Neural cell (in vitro differentiated cells): ENCODE data around the gene EDIL3. TPM values are rescaled to one million over a fixed set of nuclear protein-coding genes. Genes with fewer than 3 reads are reported as not detected.
"Not testable (repeated sequence)": the region's sequence is repeated elsewhere in the genome, so short reads cannot be mapped to it uniquely, and the experiment has no call there.

Experiments used
- H2AFZ ChIP-seq: fragments of 200-600, 300-800 bp; sonication (generic), shearing (Covaris generic); 2 replicates; pipeline ENCODE4 v1.6.0; 2014; ENCODE audit warnings: low read depth, mild to moderate bottlenecking, antibody characterized with exemption, low read length, moderate library complexity
- H3F3A ChIP-seq: fragments of 200-600 bp; shearing (Covaris generic); 2 replicates; pipeline ENCODE4 v1.6.1; 2016; ENCODE audit warnings: mild to moderate bottlenecking, moderate library complexity, mixed read lengths, antibody characterized with exemption, low read length; ENCODE audit not compliant: insufficient read depth, poor library complexity, severe bottlenecking
- H3K27ac ChIP-seq: fragments of 200-600, 300-800 bp; sonication (generic), shearing (Covaris generic); 2 replicates; pipeline ENCODE4 v1.5.1; 2014; ENCODE audit warnings: mild to moderate bottlenecking, low read length, moderate library complexity
- H3K27me3 ChIP-seq: fragments of 300-800, 200-600 bp; sonication (generic), shearing (Covaris generic); 2 replicates; pipeline ENCODE4 v1.6.0; 2014; ENCODE audit warnings: mild to moderate bottlenecking, low read depth, low read length, moderate library complexity; ENCODE audit not compliant: insufficient read depth
- H3K36me3 ChIP-seq: fragments of 300-800, 200-600 bp; sonication (generic), shearing (Covaris generic); 2 replicates; pipeline ENCODE4 v1.5.1; 2014; ENCODE audit warnings: mild to moderate bottlenecking, antibody characterized with exemption, low read length, moderate library complexity; ENCODE audit not compliant: insufficient read depth
- H3K4me2 ChIP-seq: fragments of 300-800, 200-600 bp; sonication (generic), shearing (Covaris generic); 2 replicates; pipeline ENCODE4 v1.6.0; 2014; ENCODE audit warnings: mild to moderate bottlenecking, low read length
- H3K4me3 ChIP-seq: fragments of 300-800, 200-600 bp; sonication (generic), shearing (Covaris generic); 2 replicates; pipeline ENCODE4 v1.5.1; 2014; ENCODE audit warnings: mild to moderate bottlenecking, low read length, moderate library complexity
- H3K79me2 ChIP-seq: fragments of 200-600 bp; shearing (Covaris generic); replicated peaks from 2 replicates; pipeline ENCODE4 v1.6.0; 2014; ENCODE audit warnings: mild to moderate bottlenecking, low read length, moderate library complexity; ENCODE audit not compliant: insufficient read depth
- H3K9ac ChIP-seq: fragments of 300-800, 200-600 bp; sonication (generic), shearing (Covaris generic); 2 replicates; pipeline ENCODE4 v1.6.1; 2016; ENCODE audit warnings: mild to moderate bottlenecking, low read length, mixed read lengths
- H3K9me2 ChIP-seq: fragments of 200-600 bp; shearing (Covaris generic); 2 replicates; pipeline ENCODE4 v1.6.1; 2016; ENCODE audit warnings: mild to moderate bottlenecking, low read length, mixed read lengths; ENCODE audit not compliant: insufficient read depth
- H3K9me3 ChIP-seq: fragments of 200-600, 300-800 bp; sonication (generic), shearing (Covaris generic); 2 replicates; pipeline ENCODE4 v1.6.1; 2016; ENCODE audit warnings: mild to moderate bottlenecking, mixed run types, low read length, moderate library complexity, mixed read lengths
- H4K20me1 ChIP-seq: fragments of 200-600 bp; shearing (Covaris generic); 2 replicates; pipeline ENCODE4 v1.6.1; 2016; ENCODE audit warnings: mild to moderate bottlenecking, mixed run types; ENCODE audit not compliant: insufficient read depth
- CTCF ChIP-seq: fragments of 450-650 bp; IDR thresholded peaks from 2 replicates; pipeline ENCODE4 v1.5.1; 2014; ENCODE audit warnings: antibody characterized with exemption, mild to moderate bottlenecking, moderate library complexity; ENCODE audit not compliant: poor library complexity, severe bottlenecking
- EP300 ChIP-seq: fragments of 450-650 bp; conservative IDR thresholded peaks from 2 replicates; pipeline ENCODE4 v1.6.1; 2014; ENCODE audit warnings: antibody characterized with exemption, mild to moderate bottlenecking, moderate library complexity; ENCODE audit not compliant: poor library complexity, severe bottlenecking
- EZH2 ChIP-seq: fragments of 200-600, 300-800 bp; shearing (Covaris generic), sonication (generic); IDR thresholded peaks from 2 replicates; pipeline ENCODE4 v1.6.1; 2014; ENCODE audit warnings: antibody characterized with exemption, low read length, borderline replicate concordance, mild to moderate bottlenecking; ENCODE audit not compliant: insufficient read depth, poor library complexity, severe bottlenecking
- MXI1 ChIP-seq: fragments of 450-650 bp; conservative IDR thresholded peaks from 2 replicates; pipeline ENCODE4 v1.6.1; 2014; ENCODE audit warnings: antibody characterized with exemption, mild to moderate bottlenecking; ENCODE audit not compliant: poor library complexity, severe bottlenecking
- POLR2AphosphoS5 ChIP-seq: IDR thresholded peaks from 2 replicates; pipeline ENCODE4 v1.6.1; 2012
- RAD21 ChIP-seq: fragments of 450-650 bp; conservative IDR thresholded peaks from 2 replicates; pipeline ENCODE4 v1.6.1; 2014; ENCODE audit warnings: antibody characterized with exemption, mild to moderate bottlenecking, moderate library complexity
- REST ChIP-seq: IDR thresholded peaks from 2 replicates; pipeline ENCODE4 v1.6.1; 2012; ENCODE audit warnings: borderline replicate concordance
- SMC3 ChIP-seq: fragments of 450-650 bp; conservative IDR thresholded peaks from 2 replicates; pipeline ENCODE4 v1.6.1; 2014; ENCODE audit warnings: antibody characterized with exemption, mild to moderate bottlenecking, moderate library complexity; ENCODE audit not compliant: poor library complexity
- TAF1 ChIP-seq: IDR thresholded peaks from 2 replicates; pipeline ENCODE4 v1.6.1; 2012; ENCODE audit warnings: low read depth
- polyA plus RNA-seq: library from polyadenylated mRNA; depleted of rRNA; stranded (reverse); fragments of >200 nt; gene quantifications from 2 replicates; pipeline ENCODE4 v1.2.3, GENCODE V29; 2014

Gene EDIL3
- polyA plus RNA-seq, 1 donor from 2014 or later: 6.1 TPM

GRCh38 chr5:84162695-84163094, 222.0 kb downstream of the EDIL3 start:
- Histone ChIP-seq H3K79me2 (no peaks in the 10 kb centered on the region), H3F3A (no peaks in the 10 kb centered on the region), H3K4me2 (no peak overlapping the region), H2AFZ (no peak overlapping the region), H3K36me3 (no peaks in the 10 kb centered on the region), H3K9me3 (no peaks in the 10 kb centered on the region), H3K9me2 (no peaks in the 10 kb centered on the region), H4K20me1 (no peaks in the 10 kb centered on the region), H3K27ac (no peak overlapping the region), H3K4me3 (no peak overlapping the region), H3K9ac (no peak overlapping the region), H3K27me3 (no peaks in the 10 kb centered on the region)
- TF ChIP-seq SMC3 (no peak), REST (no peak), TAF1 (no peak), CTCF (no peak), EZH2 (no peak), RAD21 (no peak), MXI1 (no peak), POLR2AphosphoS5 (no peak), EP300 (no peak)

GRCh38 chr5:84160650-84161049, 224.0 kb downstream of the EDIL3 start:
- not testable (repeated sequence) for H3K9me2 ChIP-seq, H3K79me2 ChIP-seq, H3K27ac ChIP-seq, H3K4me2 ChIP-seq, H3K27me3 ChIP-seq, H2AFZ ChIP-seq, H3K36me3 ChIP-seq, H3F3A ChIP-seq, H3K4me3 ChIP-seq, H3K9ac ChIP-seq, H3K9me3 ChIP-seq, H4K20me1 ChIP-seq

- Histone ChIP-seq H3K4me3 (no peak overlapping the region), H3F3A (no peaks in the 10 kb centered on the region), H3K27me3 (no peaks in the 10 kb centered on the region), H3K9me2 (no peaks in the 10 kb centered on the region), H3K9ac (no peak overlapping the region), H2AFZ (no peak overlapping the region), H3K79me2 (no peaks in the 10 kb centered on the region), H3K9me3 (no peaks in the 10 kb centered on the region), H4K20me1 (no peaks in the 10 kb centered on the region), H3K4me2 (no peak overlapping the region), H3K36me3 (no peaks in the 10 kb centered on the region), H3K27ac (no peak overlapping the region)
- TF ChIP-seq REST: no peak
- TF ChIP-seq MXI1: no peak
- no peak for TF ChIP-seq CTCF
- no peak for TF ChIP-seq SMC3
- TF ChIP-seq POLR2AphosphoS5: no peak
- TF ChIP-seq EP300: no peak
- no peak for TF ChIP-seq EZH2
- TF ChIP-seq RAD21: no peak
- TF ChIP-seq TAF1: no peak
Measured at GRCh38 chr5:84149094-84149493, 235.6 kb downstream of the EDIL3 start.
